A673 (cell line): ENCODE data around the gene EXOC4.

ENCODE experiments used
- EZH2 ChIP-seq: fragments of 200-600 bp; sonication (generic); IDR thresholded peaks from 2 replicates; pipeline ENCODE4 v1.6.1; 2017; ENCODE audit warnings: borderline replicate concordance, low read depth, mild to moderate bottlenecking, mixed read lengths, antibody characterized with exemption, low read length; ENCODE audit not compliant: poor library complexity, severe bottlenecking
- TF ChIP-seq, protein P1 (sequence below): fragments of 300-800, 200-600 bp; sonication (generic); conservative IDR thresholded peaks from 2 replicates; pipeline ENCODE4 v1.5.1; 2017; ENCODE audit warnings: low read depth, mild to moderate bottlenecking, antibody characterized with exemption, low read length, moderate library complexity, mixed read lengths

GRCh38 chr7:133582766-133583523 lies 330.1 kb downstream of the EXOC4 start:
- TF ChIP-seq, protein P1, sequence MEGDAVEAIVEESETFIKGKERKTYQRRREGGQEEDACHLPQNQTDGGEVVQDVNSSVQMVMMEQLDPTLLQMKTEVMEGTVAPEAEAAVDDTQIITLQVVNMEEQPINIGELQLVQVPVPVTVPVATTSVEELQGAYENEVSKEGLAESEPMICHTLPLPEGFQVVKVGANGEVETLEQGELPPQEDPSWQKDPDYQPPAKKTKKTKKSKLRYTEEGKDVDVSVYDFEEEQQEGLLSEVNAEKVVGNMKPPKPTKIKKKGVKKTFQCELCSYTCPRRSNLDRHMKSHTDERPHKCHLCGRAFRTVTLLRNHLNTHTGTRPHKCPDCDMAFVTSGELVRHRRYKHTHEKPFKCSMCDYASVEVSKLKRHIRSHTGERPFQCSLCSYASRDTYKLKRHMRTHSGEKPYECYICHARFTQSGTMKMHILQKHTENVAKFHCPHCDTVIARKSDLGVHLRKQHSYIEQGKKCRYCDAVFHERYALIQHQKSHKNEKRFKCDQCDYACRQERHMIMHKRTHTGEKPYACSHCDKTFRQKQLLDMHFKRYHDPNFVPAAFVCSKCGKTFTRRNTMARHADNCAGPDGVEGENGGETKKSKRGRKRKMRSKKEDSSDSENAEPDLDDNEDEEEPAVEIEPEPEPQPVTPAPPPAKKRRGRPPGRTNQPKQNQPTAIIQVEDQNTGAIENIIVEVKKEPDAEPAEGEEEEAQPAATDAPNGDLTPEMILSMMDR: no peak
- no peak for TF ChIP-seq EZH2
